H1 (cell line): Measurements from ENCODE around the gene OOEP. TPM values are rescaled to one million over a fixed set of nuclear protein-coding genes. Genes with fewer than 3 reads are reported as not detected.

Source experiments
- CTCF ChIA-PET: fragments of 300-600 bp; sonication (Branson Sonifier 250); formaldehyde crosslinking; loops from one replicate; lab custom pipeline; 2021; ENCODE audit not compliant: partially characterized antibody; lab: Charles Lee
- POLR2A ChIA-PET: fragments of 300-600 bp; sonication (Branson Sonifier 250); formaldehyde crosslinking; loops from one replicate; lab custom pipeline; 2021; ENCODE audit warnings: inconsistent platforms; ENCODE audit not compliant: partially characterized antibody; lab: Charles Lee
- DNase-seq, 2 experiments: peaks; one replicate each; pipeline versions ENCODE4 v3.0.0 to v3.0.0-alpha.2; 2010 to 2022; ENCODE audit warnings: low spot score in 2 of 2, low read depth in 1 of 2, mixed read lengths in 1 of 2
- FAIRE-seq: peaks from 2 replicates; lab custom pipeline; 2011; peaks lifted over from hg19 to GRCh38; lab: Jason Lieb, UNC
- H2AFZ ChIP-seq: 2 replicates; pipeline ENCODE4 v1.8.1; 2012; ENCODE audit warnings: low read length, inconsistent platforms
- H2AK5ac ChIP-seq: 2 replicates; pipeline ENCODE4 v1.6.1; 2013; ENCODE audit warnings: low read depth, low read length
- H2BK120ac ChIP-seq: replicated peaks from 2 replicates; pipeline ENCODE3; 2013; ENCODE audit warnings: low read depth, low read length, inconsistent platforms
- H2BK12ac ChIP-seq: 2 replicates; pipeline ENCODE4 v1.6.1; 2013; ENCODE audit warnings: low read depth, low read length
- H2BK15ac ChIP-seq: 2 replicates; pipeline ENCODE4 v1.6.1; 2013; ENCODE audit warnings: low read length
- H2BK20ac ChIP-seq: 2 replicates; pipeline ENCODE4 v1.6.1; 2013; ENCODE audit warnings: low read length
- H2BK5ac ChIP-seq: 2 replicates; pipeline ENCODE4 v1.6.1; 2013; ENCODE audit warnings: low read depth, low read length
- H3K14ac ChIP-seq: 2 replicates; pipeline ENCODE4 v1.6.1; 2013; ENCODE audit warnings: inconsistent platforms; ENCODE audit not compliant: insufficient read length
- H3K18ac ChIP-seq: 2 replicates; pipeline ENCODE4 v1.6.1; 2013; ENCODE audit warnings: low read length; ENCODE audit errors: extremely low read depth
- H3K23ac ChIP-seq: 2 replicates; pipeline ENCODE4 v1.6.1; 2013; ENCODE audit warnings: inconsistent platforms; ENCODE audit not compliant: insufficient read length
- H3K23me2 ChIP-seq: 2 replicates; pipeline ENCODE4 v1.6.1; 2013; ENCODE audit warnings: low read depth, low read length
- H3K27ac ChIP-seq: 2 replicates; pipeline ENCODE4 v1.6.1; 2011; ENCODE audit warnings: low read depth, low read length, inconsistent platforms
- H3K27me3 ChIP-seq, 4 experiments: replicated peaks in 1 of 4; 1 replicate in 1 of 4; 2 replicates in 3 of 4; pipeline versions ENCODE4 v1.6.1 to v1.8.1; 2011 to 2013; ENCODE audit warnings: low read length in 3 of 4, mild to moderate bottlenecking in 3 of 4, inconsistent platforms in 2 of 4, mixed read lengths in 2 of 4, moderate library complexity in 1 of 4; ENCODE audit not compliant: control insufficient read depth in 3 of 4, insufficient read depth in 3 of 4; ENCODE audit errors: extremely low read depth in 1 of 4
- H3K36me3 ChIP-seq, 4 experiments: 2 replicates each; pipeline versions ENCODE4 v1.6.1 to v1.8.1; 2011 to 2013; ENCODE audit warnings: mild to moderate bottlenecking in 4 of 4, low read length in 3 of 4, moderate library complexity in 2 of 4, control low read depth in 1 of 4, inconsistent platforms in 1 of 4; ENCODE audit not compliant: insufficient read depth in 4 of 4, control insufficient read depth in 2 of 4
- H3K4ac ChIP-seq: replicated peaks from 2 replicates; pipeline ENCODE3; 2013; ENCODE audit warnings: low read length, low read depth, mixed read lengths, inconsistent platforms; ENCODE audit not compliant: insufficient read length
- H3K4me1 ChIP-seq, 4 experiments: replicated peaks in 1 of 4; 1 replicate in 1 of 4; 2 replicates in 3 of 4; pipeline versions ENCODE4 v1.6.1 to v1.8.1; 2011 to 2013; ENCODE audit warnings: low read length in 3 of 4, inconsistent platforms in 2 of 4, mixed read lengths in 1 of 4; ENCODE audit not compliant: insufficient read depth in 4 of 4, control insufficient read depth in 3 of 4
- H3K4me2 ChIP-seq, 2 experiments: 2 replicates each; pipeline versions ENCODE4 v1.6.1 to v1.8.1; 2011 to 2013; ENCODE audit warnings: low read depth in 2 of 2, low read length in 2 of 2, control low read depth in 1 of 2, inconsistent platforms in 1 of 2, mild to moderate bottlenecking in 1 of 2; ENCODE audit not compliant: insufficient read depth in 1 of 2
- H3K4me3 ChIP-seq, 4 experiments: fragments of 200-600, 300-600 bp in 1 of 4; sonication (generic), shearing (Covaris generic), sonication (Bioruptor Twin) in 1 of 4; 2 replicates each; pipeline versions ENCODE4 v1.5.1 to v1.8.1; 2011 to 2016; ENCODE audit warnings: low read length in 4 of 4, low read depth in 3 of 4, control low read depth in 2 of 4, inconsistent platforms in 2 of 4, mild to moderate bottlenecking in 2 of 4, mixed read lengths in 1 of 4, moderate library complexity in 1 of 4; ENCODE audit not compliant: insufficient read depth in 2 of 4; ENCODE audit errors: extremely low read depth in 1 of 4
- H3K56ac ChIP-seq: replicated peaks from 2 replicates; pipeline ENCODE3; 2013; ENCODE audit warnings: low read depth, mild to moderate bottlenecking, mixed read lengths, low read length, inconsistent platforms; ENCODE audit not compliant: insufficient read length
- H3K79me1 ChIP-seq: 2 replicates; pipeline ENCODE4 v1.6.1; 2013; ENCODE audit warnings: low read depth, low read length, control low read depth
- H3K79me2 ChIP-seq, 2 experiments: 2 replicates each; pipeline versions ENCODE4 v1.6.1 to v1.8.1; 2012 to 2013; ENCODE audit warnings: low read length in 2 of 2, mild to moderate bottlenecking in 2 of 2, inconsistent platforms in 1 of 2; ENCODE audit not compliant: insufficient read depth in 2 of 2, control insufficient read depth in 1 of 2
- H3K9ac ChIP-seq, 4 experiments: replicated peaks in 1 of 4; 1 replicate in 1 of 4; 2 replicates in 3 of 4; pipeline versions ENCODE4 v1.6.1 to v1.8.1; 2011 to 2013; ENCODE audit warnings: low read depth in 3 of 4, low read length in 3 of 4, control low read depth in 2 of 4, mild to moderate bottlenecking in 2 of 4, moderate library complexity in 2 of 4, inconsistent platforms in 1 of 4; ENCODE audit errors: extremely low read depth in 1 of 4
- H3K9me3 ChIP-seq, 2 experiments: 2 replicates each; pipeline versions ENCODE4 v1.6.1 to v1.8.1; 2012 to 2013; ENCODE audit warnings: mild to moderate bottlenecking in 2 of 2, moderate library complexity in 2 of 2, control low read depth in 1 of 2, inconsistent platforms in 1 of 2, low read depth in 1 of 2, low read length in 1 of 2, mixed read lengths in 1 of 2; ENCODE audit not compliant: insufficient read depth in 2 of 2
- H4K20me1 ChIP-seq, 2 experiments: replicated peaks in 1 of 2; 2 replicates each; pipeline versions ENCODE3 to v1.8.1; 2011 to 2013; ENCODE audit warnings: inconsistent platforms in 2 of 2, low read length in 2 of 2, mild to moderate bottlenecking in 1 of 2; ENCODE audit not compliant: insufficient read depth in 2 of 2, control insufficient read depth in 1 of 2
- H4K5ac ChIP-seq: 2 replicates; pipeline ENCODE4 v1.6.1; 2013; ENCODE audit warnings: low read length, low read depth, mixed read lengths, inconsistent platforms; ENCODE audit not compliant: insufficient read length
- H4K8ac ChIP-seq: 2 replicates; pipeline ENCODE4 v1.8.0; 2013; ENCODE audit warnings: mild to moderate bottlenecking, moderate library complexity, low read length, inconsistent platforms; ENCODE audit not compliant: insufficient read depth; ENCODE audit errors: extremely low read depth
- H4K91ac ChIP-seq: replicated peaks from 2 replicates; pipeline ENCODE3; 2013; ENCODE audit warnings: low read length, mixed read lengths, inconsistent platforms; ENCODE audit not compliant: insufficient read length
- ASH2L ChIP-seq: fragments of 200-600, 300-600 bp; sonication (generic); IDR thresholded peaks from one replicate; pipeline ENCODE4 v1.7.1; 2017; ENCODE audit warnings: low read length
- BCL11A ChIP-seq, 2 experiments: IDR thresholded peaks; one replicate each; pipeline ENCODE4 v1.6.1; 2011; ENCODE audit warnings: low read depth in 2 of 2, low read length in 2 of 2, mild to moderate bottlenecking in 2 of 2
- CBX5 ChIP-seq: fragments of 300-800, 300-1000 bp; sonication (generic); IDR thresholded peaks from 2 replicates; pipeline ENCODE4 v1.7.1; 2016; ENCODE audit warnings: antibody characterized with exemption, low read length, low read depth
- CBX8 ChIP-seq: fragments of 300-800, 300-1000 bp; sonication (generic); IDR thresholded peaks from 2 replicates; pipeline ENCODE4 v1.7.1; 2016; ENCODE audit warnings: low read depth, low read length, borderline replicate concordance
- CEBPB ChIP-seq: IDR thresholded peaks from 2 replicates; pipeline ENCODE4 v1.6.1; 2012; ENCODE audit warnings: low read depth, low read length
- CHD1 ChIP-seq: IDR thresholded peaks from 2 replicates; pipeline ENCODE4 v1.6.1; 2012; ENCODE audit warnings: low read depth, low read length, improper control_type of control experiment
- CHD2 ChIP-seq: IDR thresholded peaks from 2 replicates; pipeline ENCODE4 v1.6.1; 2012; ENCODE audit warnings: low read length, improper control_type of control experiment
- HDAC2 ChIP-seq, 2 experiments: fragments of 300-600 bp in 1 of 2; sonication (generic) in 1 of 2; IDR thresholded peaks; 2 replicates each; pipeline ENCODE4 v1.6.1; 2011 to 2012; ENCODE audit warnings: low read depth in 2 of 2, low read length in 2 of 2, mild to moderate bottlenecking in 2 of 2, moderate library complexity in 2 of 2, borderline replicate concordance in 1 of 2, inconsistent platforms in 1 of 2
- JUN ChIP-seq: IDR thresholded peaks from 2 replicates; pipeline ENCODE4 v1.6.1; 2011; ENCODE audit warnings: low read depth, mild to moderate bottlenecking, improper control_type of control experiment, low read length
- RAD21 ChIP-seq, 2 experiments: IDR thresholded peaks in 1 of 2; conservative IDR thresholded peaks in 1 of 2; 2 replicates each; pipeline ENCODE4 v1.6.1; 2011; ENCODE audit warnings: low read depth in 2 of 2, low read length in 2 of 2, improper control_type of control experiment in 1 of 2, inconsistent platforms in 1 of 2, mild to moderate bottlenecking in 1 of 2, moderate library complexity in 1 of 2
- RFX5 ChIP-seq: IDR thresholded peaks from 2 replicates; pipeline ENCODE4 v1.6.1; 2011; ENCODE audit warnings: low read depth, low read length, improper control_type of control experiment, borderline replicate concordance
- SAP30 ChIP-seq: fragments of 300-600 bp; sonication (generic); IDR thresholded peaks from 2 replicates; pipeline ENCODE4 v1.7.1; 2012; ENCODE audit warnings: low read length, moderate library complexity, mild to moderate bottlenecking, inconsistent platforms; ENCODE audit not compliant: insufficient read depth, insufficient replicate concordance
- SP1 ChIP-seq: IDR thresholded peaks from 2 replicates; pipeline ENCODE4 v1.6.1; 2011; ENCODE audit warnings: low read depth, low read length
- SRF ChIP-seq: IDR thresholded peaks from 2 replicates; pipeline ENCODE4 v1.6.1; 2011; ENCODE audit warnings: mild to moderate bottlenecking, low read depth, low read length, moderate library complexity
- TBP ChIP-seq: IDR thresholded peaks from 2 replicates; pipeline ENCODE4 v1.6.1; 2011; ENCODE audit warnings: low read depth, low read length, improper control_type of control experiment
- WGBS, 2 experiments: shearing (Covaris generic) in 1 of 2; methylation state at CpG; one replicate each; pipeline versions ENCODE4 v1.1.6 to v1.1.7; 2013 to 2015; ENCODE audit warnings: low lambda C conversion rate in 2 of 2, mixed read lengths in 2 of 2, inconsistent platforms in 1 of 2, low coverage in 1 of 2, missing lambda C conversion rate in 1 of 2; ENCODE audit not compliant: insufficient replicate concordance in 2 of 2, insufficient coverage in 1 of 2, insufficient read length in 1 of 2; ENCODE audit errors: extremely low coverage in 1 of 2, missing lambda C conversion rate in 1 of 2; 5-methylcytosine and 5-hydroxymethylcytosine counted together
- polyA plus RNA-seq, 7 experiments: library from polyadenylated mRNA; depleted of rRNA in 3 of 7; stranded (reverse) in 5 of 7; unstranded in 2 of 7; fragments of >200 nt in 5 of 7; fragments of 200-250 nt in 2 of 7; gene quantifications; 1 replicate in 5 of 7; 2 replicates in 1 of 7; 4 replicates in 1 of 7; pipeline versions ENCODE4 v1.2.1 to v1.2.3, GENCODE V29; 2011 to 2013; ENCODE audit warnings: missing spikeins in 2 of 7, mixed read lengths in 2 of 7
- total RNA-seq: library from RNA; stranded (reverse); fragmentation: NEBNext Ultra II Directional; extraction: Animal tissue kit (Norgen Biotek cat#: 25700); gene quantifications from 2 replicates; pipeline ENCODE4 v1.2.1, GENCODE V29; 2021

OOEP gene
- total and polyA plus RNA-seq, 2 of the 8 experiments (the other 6 are each of a cell fraction or from before 2014, with no cell fraction given) = 0.20 to 0.41 TPM

DNA sequence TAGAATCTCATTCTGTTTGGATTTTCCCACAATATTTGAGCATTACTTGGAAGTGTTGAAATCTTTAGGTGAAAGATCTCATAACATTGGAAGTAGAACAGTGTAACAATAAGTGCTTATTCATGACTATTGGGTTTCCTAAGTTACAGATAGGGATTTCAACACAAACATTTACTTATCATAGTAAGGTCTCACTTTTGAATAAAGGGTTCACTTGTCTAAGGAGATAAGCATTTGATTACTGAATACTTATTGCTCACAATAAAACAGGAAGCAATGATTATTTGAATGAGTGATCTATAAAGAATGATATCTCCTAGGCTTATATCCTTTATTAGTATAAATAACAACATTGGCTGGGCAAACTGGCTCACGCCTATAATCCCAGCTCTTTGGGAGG lies 39.7 kb upstream of the OOEP start:
- Histone ChIP-seq H4K91ac (no peak overlapping the region), H3K4me3 (no peak overlapping the region), H2BK12ac (no peak overlapping the region), H3K9me3 (no peaks in the 10 kb centered on the region), H2BK15ac (no peak overlapping the region), H3K14ac (no peak overlapping the region), H4K5ac (no peak overlapping the region), H3K36me3 (no peaks in the 10 kb centered on the region), H2AFZ (no peak overlapping the region), H2AK5ac (no peak overlapping the region), H2BK120ac (no peak overlapping the region), H2BK5ac (no peak overlapping the region), H4K8ac (no peak overlapping the region), H3K79me1 (no peaks in the 10 kb centered on the region), H3K4ac (no peak overlapping the region), H3K27me3 (no peaks in the 10 kb centered on the region), H2BK20ac (no peak overlapping the region), H3K4me1 (no peaks in the 10 kb centered on the region), H3K56ac (no peak overlapping the region), H3K18ac (no peak overlapping the region), H3K4me2 (no peak overlapping the region), H3K79me2 (no peaks in the 10 kb centered on the region), H3K27ac (no peak overlapping the region), H4K20me1 (no peaks in the 10 kb centered on the region), H3K23ac (no peak overlapping the region), H3K23me2 (no peaks in the 10 kb centered on the region), H3K9ac (no peak overlapping the region)
- WGBS, 2 experiments = 87% methylated on average over 1 of the region's 1 CpG; no CpG with 5 or more reads in 1 of the 2 experiments
- DNase-seq (no peak), FAIRE-seq (no peak)
- POLR2A ChIA-PET = interaction anchor here (0.6 kb wide), 1 partner anchor 111 kb away, joined by 3 read pairs; no protein-coding TSS in a partner anchor
- CTCF ChIA-PET = no interaction called here
- no peak for TF ChIP-seq RAD21 (IDR thresholded peaks at IDR 0.05 in 1 of 2, conservative IDR thresholded peaks at IDR 0.05 in 1 of 2; ENCODE audit: low read depth in 2 of 2, low read length in 2 of 2)
- TF ChIP-seq ASH2L = no peak
- TF ChIP-seq SAP30 = no peak
- no peak for TF ChIP-seq CEBPB
- TF ChIP-seq BCL11A (IDR thresholded peaks at IDR 0.05; ENCODE audit: low read depth in 2 of 2, low read length in 2 of 2) = no peak
- TF ChIP-seq SP1 = no peak
- TF ChIP-seq RFX5 = no peak
- TF ChIP-seq JUN = no peak
- TF ChIP-seq TBP = no peak
- TF ChIP-seq CHD2 = no peak
- TF ChIP-seq HDAC2 (IDR thresholded peaks at IDR 0.05; ENCODE audit: borderline replicate concordance in 1 of 2, low read depth in 2 of 2, low read length in 2 of 2) = no peak
- TF ChIP-seq CBX5 = no peak
- TF ChIP-seq CHD1 = no peak
- no peak for TF ChIP-seq SRF
- no peak for TF ChIP-seq CBX8
